ENCODE data around the gene LMAN2.
A peak's percentile ranks its signal among the peaks of the same experiment; 100 is the strongest.

LMAN2 gene

DNA sequence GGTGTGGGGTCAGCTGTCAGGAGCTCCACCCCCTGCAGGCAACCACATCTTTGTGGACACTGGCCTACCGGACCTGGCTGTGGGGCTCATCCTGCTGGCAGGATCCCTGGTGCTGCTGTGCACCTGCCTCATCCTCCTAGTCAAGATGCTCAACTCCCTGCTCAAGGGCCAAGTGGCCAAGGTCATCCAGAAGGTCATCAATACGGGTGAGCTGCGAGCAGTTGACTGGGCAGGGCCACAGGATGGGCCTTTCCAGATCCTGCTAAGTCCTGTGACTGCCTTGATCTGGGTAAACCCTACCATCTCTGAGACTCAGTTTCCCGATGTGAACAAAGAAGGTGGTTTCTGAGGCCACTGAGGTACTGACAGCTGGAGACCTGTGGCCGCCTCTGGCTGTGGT is 42.5 kb upstream of the LMAN2 start:
- H2BK120ac ChIP-seq (ENCODE audit: low read depth, low read length) = no peak overlapping the region
- H3K27me3 ChIP-seq (ENCODE audit: insufficient read depth, low read length, poor library complexity) = no peaks in the 10 kb centered on the region
- H2BK15ac ChIP-seq (replicated peaks; ENCODE audit: low read depth) = no peak overlapping the region
- H3K4me3 ChIP-seq (ENCODE audit: low read length) = no peak overlapping the region
- H3K56ac ChIP-seq (ENCODE audit: low read length) = no peak overlapping the region
- H3K79me2 ChIP-seq (ENCODE audit: control insufficient read depth, insufficient read depth, low read length) = no peaks in the 10 kb centered on the region
- H3K23ac ChIP-seq (ENCODE audit: low read length) = peak overlapping the region; percentile 80
- H3K27ac ChIP-seq (ENCODE audit: low read depth, low read length) = no peak overlapping the region
- H3K79me1 ChIP-seq (ENCODE audit: low read length) = no peaks in the 10 kb centered on the region
- H2BK5ac ChIP-seq (ENCODE audit: low read length) = no peak overlapping the region
- H2AK5ac ChIP-seq (ENCODE audit: low read length) = no peak overlapping the region
- H3K18ac ChIP-seq (ENCODE audit: low read length) = no peak overlapping the region
- no peak overlapping the region for H4K8ac ChIP-seq (ENCODE audit: low read depth, low read length)
- DNase-seq = no peak
- no peak overlapping the region for H4K5ac ChIP-seq (ENCODE audit: low read length)
- WGBS (ENCODE audit: extremely low coverage, insufficient coverage, low lambda C conversion rate) = no CpG with 5 or more reads among the region's 5 CpGs
- H3K4me1 ChIP-seq (ENCODE audit: control insufficient read depth, low read depth, low read length) = no peaks in the 10 kb centered on the region
- no peak overlapping the region for H3K9ac ChIP-seq (ENCODE audit: low read length)
- H3K4me2 ChIP-seq (ENCODE audit: low read length) = no peak overlapping the region
- no peak overlapping the region for H3K4ac ChIP-seq (ENCODE audit: low read depth, low read length)
- H3K36me3 ChIP-seq (ENCODE audit: control insufficient read depth, insufficient read depth, low read length) = no peaks in the 10 kb centered on the region

DNA sequence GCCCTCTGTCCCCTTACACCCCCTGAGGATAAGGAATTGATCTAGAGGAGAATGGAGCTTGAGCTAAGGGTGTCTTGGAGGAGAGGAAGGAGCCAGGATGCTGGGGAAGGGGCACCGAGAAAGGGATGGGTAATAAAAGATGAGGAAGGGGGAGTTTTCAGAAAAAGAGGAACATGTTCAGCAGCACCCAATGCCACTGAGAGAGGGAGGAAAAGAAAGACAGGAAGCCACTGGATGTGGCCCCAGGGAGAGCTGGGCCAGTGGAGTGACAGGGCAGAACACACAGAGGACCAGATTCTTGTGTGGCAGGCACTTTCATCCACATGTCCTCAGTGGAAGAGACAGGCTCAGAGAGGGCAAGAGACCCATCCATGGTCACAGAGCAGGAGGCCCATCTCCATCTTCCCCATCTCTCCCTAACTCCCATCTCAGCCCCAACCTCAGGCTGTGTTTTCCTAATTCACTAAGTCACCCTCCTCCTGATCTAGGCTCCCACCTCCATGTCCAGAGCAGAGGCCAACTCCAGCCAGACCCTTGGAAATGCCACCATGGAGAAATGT is 41.8 kb upstream of the LMAN2 start:
- no peak overlapping the region for H3K56ac ChIP-seq (ENCODE audit: low read length)
- H3K79me1 ChIP-seq (ENCODE audit: low read length) = no peaks in the 10 kb centered on the region
- no peak overlapping the region for H4K5ac ChIP-seq (ENCODE audit: low read length)
- H3K4me3 ChIP-seq (ENCODE audit: low read length) = no peak overlapping the region
- no peak overlapping the region for H3K23ac ChIP-seq (ENCODE audit: low read length)
- H3K4ac ChIP-seq (ENCODE audit: low read depth, low read length) = no peak overlapping the region
- H3K18ac ChIP-seq (ENCODE audit: low read length) = no peak overlapping the region
- WGBS (ENCODE audit: extremely low coverage, insufficient coverage, low lambda C conversion rate) = no CpG with 5 or more reads among the region's 1 CpG
- no peak overlapping the region for H3K27ac ChIP-seq (ENCODE audit: low read depth, low read length)
- H3K4me2 ChIP-seq (ENCODE audit: low read length) = no peak overlapping the region
- DNase-seq = no peak
- H2BK5ac ChIP-seq (ENCODE audit: low read length) = no peak overlapping the region
- H2BK120ac ChIP-seq (ENCODE audit: low read depth, low read length) = no peak overlapping the region
- H3K9ac ChIP-seq (ENCODE audit: low read length) = no peak overlapping the region
- H3K36me3 ChIP-seq (ENCODE audit: control insufficient read depth, insufficient read depth, low read length) = no peaks in the 10 kb centered on the region
- H3K79me2 ChIP-seq (ENCODE audit: control insufficient read depth, insufficient read depth, low read length) = no peaks in the 10 kb centered on the region
- no peaks in the 10 kb centered on the region for H3K27me3 ChIP-seq (ENCODE audit: insufficient read depth, low read length, poor library complexity)
- peak overlapping the region; percentile 6 for H2AK5ac ChIP-seq (ENCODE audit: low read length)
- no peak overlapping the region for H4K8ac ChIP-seq (ENCODE audit: low read depth, low read length)
- no peaks in the 10 kb centered on the region for H3K4me1 ChIP-seq (ENCODE audit: control insufficient read depth, low read depth, low read length)
- H2BK15ac ChIP-seq (replicated peaks; ENCODE audit: low read depth) = no peak overlapping the region

DNA sequence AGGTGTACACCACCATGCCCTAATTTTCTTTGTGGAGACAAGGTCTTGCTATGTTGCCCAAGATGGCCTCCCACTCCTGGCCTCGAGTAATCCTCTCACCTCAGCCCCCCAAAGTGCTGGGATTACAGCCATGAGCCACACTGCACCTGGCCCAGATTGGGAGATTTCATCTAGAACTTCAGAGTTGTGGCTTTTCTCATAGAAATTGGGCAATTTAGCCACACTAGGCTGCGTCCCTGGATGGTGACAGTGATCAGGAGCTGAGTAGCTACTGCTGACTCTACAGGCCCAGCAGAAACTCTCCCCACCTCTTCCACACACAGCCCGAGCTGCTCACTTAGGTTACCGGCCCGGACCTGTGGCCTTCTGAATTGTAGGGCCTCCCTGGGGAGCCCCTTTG is 41.3 kb upstream of the LMAN2 start:
- Histone ChIP-seq H2BK5ac (ENCODE audit: low read length) (no peak overlapping the region), H3K79me2 (ENCODE audit: control insufficient read depth, insufficient read depth, low read length) (no peaks in the 10 kb centered on the region), H3K9ac (ENCODE audit: low read length) (no peak overlapping the region), H2AK5ac (ENCODE audit: low read length) (no peak overlapping the region), H3K27me3 (ENCODE audit: insufficient read depth, low read length, poor library complexity) (no peaks in the 10 kb centered on the region), H3K27ac (ENCODE audit: low read depth, low read length) (no peak overlapping the region), H2BK120ac (ENCODE audit: low read depth, low read length) (no peak overlapping the region), H4K5ac (ENCODE audit: low read length) (no peak overlapping the region), H3K79me1 (ENCODE audit: low read length) (no peaks in the 10 kb centered on the region), H3K18ac (ENCODE audit: low read length) (no peak overlapping the region), H3K4me1 (ENCODE audit: control insufficient read depth, low read depth, low read length) (no peaks in the 10 kb centered on the region), H3K4me3 (ENCODE audit: low read length) (no peak overlapping the region), H3K4me2 (ENCODE audit: low read length) (no peak overlapping the region), H3K36me3 (ENCODE audit: control insufficient read depth, insufficient read depth, low read length) (no peaks in the 10 kb centered on the region), H3K4ac (ENCODE audit: low read depth, low read length) (no peak overlapping the region), H3K23ac (ENCODE audit: low read length) (no peak overlapping the region), H2BK15ac (replicated peaks; ENCODE audit: low read depth) (no peak overlapping the region), H3K56ac (ENCODE audit: low read length) (no peak overlapping the region), H4K8ac (ENCODE audit: low read depth, low read length) (no peak overlapping the region)
- DNase-seq = no peak
- WGBS (ENCODE audit: extremely low coverage, insufficient coverage, low lambda C conversion rate) = no CpG with 5 or more reads among the region's 5 CpGs

- Histone ChIP-seq H3K9ac (ENCODE audit: low read length) (no peak overlapping the region), H2BK5ac (ENCODE audit: low read length) (no peak overlapping the region), H3K79me1 (ENCODE audit: low read length) (no peaks in the 10 kb centered on the region), H2AK5ac (ENCODE audit: low read length) (peak overlapping the region; percentile 43), H3K4me3 (ENCODE audit: low read length) (no peak overlapping the region), H3K56ac (ENCODE audit: low read length) (peak overlapping the region; percentile 75), H3K23ac (ENCODE audit: low read length) (no peak overlapping the region), H3K27ac (ENCODE audit: low read depth, low read length) (no peak overlapping the region), H4K5ac (ENCODE audit: low read length) (peak overlapping the region; percentile 93), H3K4me2 (ENCODE audit: low read length) (no peak overlapping the region), H3K18ac (ENCODE audit: low read length) (no peak overlapping the region), H3K4me1 (ENCODE audit: control insufficient read depth, low read depth, low read length) (no peaks in the 10 kb centered on the region), H3K36me3 (ENCODE audit: control insufficient read depth, insufficient read depth, low read length) (no peaks in the 10 kb centered on the region), H3K27me3 (ENCODE audit: insufficient read depth, low read length, poor library complexity) (no peaks in the 10 kb centered on the region), H3K4ac (ENCODE audit: low read depth, low read length) (peak overlapping the region; percentile 64), H3K79me2 (ENCODE audit: control insufficient read depth, insufficient read depth, low read length) (no peaks in the 10 kb centered on the region), H2BK120ac (ENCODE audit: low read depth, low read length) (no peak overlapping the region), H2BK15ac (replicated peaks; ENCODE audit: low read depth) (no peak overlapping the region), H4K8ac (ENCODE audit: low read depth, low read length) (no peak overlapping the region)
- WGBS (ENCODE audit: extremely low coverage, insufficient coverage, low lambda C conversion rate) = no CpG with 5 or more reads among the region's 13 CpGs
- DNase-seq = peak; percentile 94
Observed at GRCh38 chr5:177390363-177391300, 39.2 kb upstream of the LMAN2 start.

GRCh38 chr5:177389241-177390169 is 38.0 kb upstream of the LMAN2 start:
- Histone ChIP-seq H2BK120ac (ENCODE audit: low read depth, low read length) (no peak overlapping the region), H4K5ac (ENCODE audit: low read length) (no peak overlapping the region), H3K4me1 (ENCODE audit: control insufficient read depth, low read depth, low read length) (no peaks in the 10 kb centered on the region), H3K27ac (ENCODE audit: low read depth, low read length) (no peak overlapping the region), H2BK5ac (ENCODE audit: low read length) (no peak overlapping the region), H3K4me2 (ENCODE audit: low read length) (no peak overlapping the region), H3K23ac (ENCODE audit: low read length) (peak overlapping the region; percentile 68), H3K79me1 (ENCODE audit: low read length) (no peaks in the 10 kb centered on the region), H2AK5ac (ENCODE audit: low read length) (no peak overlapping the region), H3K9ac (ENCODE audit: low read length) (peak overlapping the region; percentile 10), H3K4me3 (ENCODE audit: low read length) (no peak overlapping the region), H3K56ac (ENCODE audit: low read length) (peak overlapping the region; percentile 75), H3K27me3 (ENCODE audit: insufficient read depth, low read length, poor library complexity) (no peaks in the 10 kb centered on the region), H3K18ac (ENCODE audit: low read length) (no peak overlapping the region), H4K8ac (ENCODE audit: low read depth, low read length) (no peak overlapping the region), H3K36me3 (ENCODE audit: control insufficient read depth, insufficient read depth, low read length) (no peaks in the 10 kb centered on the region), H3K4ac (ENCODE audit: low read depth, low read length) (no peak overlapping the region), H3K79me2 (ENCODE audit: control insufficient read depth, insufficient read depth, low read length) (no peaks in the 10 kb centered on the region), H2BK15ac (replicated peaks; ENCODE audit: low read depth) (no peak overlapping the region)
- peak; percentile 69 for DNase-seq
- WGBS (ENCODE audit: extremely low coverage, insufficient coverage, low lambda C conversion rate) = no CpG with 5 or more reads among the region's 21 CpGs
